MCF 10A (cell line): ENCODE measurements around the gene VMP1. TPM values are rescaled to one million over a fixed set of nuclear protein-coding genes. Genes with fewer than 3 reads are reported as not detected.
"Not testable (repeated sequence)": the region's sequence is repeated elsewhere in the genome, so short reads cannot be mapped to it uniquely, and the experiment has no call there.

ENCODE experiments used
- BruUV-seq: library from RNA; stranded (reverse); fragments of 400-500 nt; replicated peaks from 2 replicates; lab custom pipeline; 2021; lab: Mats Ljungman, UMichigan
- CTCF ChIA-PET: fragments of 300-600 bp; sonication (Branson Sonifier 250); formaldehyde crosslinking; extraction: SDS; loops from one replicate; lab custom pipeline; 2021; ENCODE audit warnings: antibody characterized with exemption, inconsistent platforms; lab: Yijun Ruan, JAX
- POLR2A ChIA-PET: fragments of 300-600, 350-650 bp; sonication (Branson Sonifier 250); formaldehyde crosslinking; extraction: SDS; loops from one replicate; lab custom pipeline; 2020; ENCODE audit warnings: antibody characterized with exemption, inconsistent platforms; lab: Yijun Ruan, JAX
- DNase-seq: peaks from one replicate; pipeline ENCODE4 v3.0.0-alpha.2; 2018; ENCODE audit not compliant: unreplicated experiment
- H3K27ac Mint-ChIP-seq: one replicate; pipeline ENCODE4 v1.8.0; 2022; ENCODE audit warnings: mild to moderate bottlenecking, low read depth, mixed read lengths; ENCODE audit not compliant: unreplicated experiment
- H3K27me3 Mint-ChIP-seq: one replicate; pipeline ENCODE4 v1.8.0; 2022; ENCODE audit warnings: mixed read lengths; ENCODE audit not compliant: insufficient read depth, unreplicated experiment
- H3K36me3 Mint-ChIP-seq: one replicate; pipeline ENCODE4 v1.8.0; 2022; ENCODE audit warnings: mild to moderate bottlenecking, moderate library complexity, mixed read lengths; ENCODE audit not compliant: insufficient read depth, unreplicated experiment
- H3K4me1 Mint-ChIP-seq: one replicate; pipeline ENCODE4 v1.8.0; 2022; ENCODE audit warnings: mixed read lengths; ENCODE audit not compliant: insufficient read depth, unreplicated experiment
- H3K4me3 Mint-ChIP-seq: one replicate; pipeline ENCODE4 v1.8.0; 2022; ENCODE audit warnings: mild to moderate bottlenecking, moderate library complexity, mixed read lengths; ENCODE audit not compliant: unreplicated experiment
- H3K9me3 Mint-ChIP-seq: one replicate; pipeline ENCODE4 v1.8.0; 2022; ENCODE audit warnings: mixed read lengths; ENCODE audit not compliant: unreplicated experiment
- CTCF ChIP-seq: fragments of 200-600 bp; IDR thresholded peaks from one replicate; pipeline ENCODE4 v1.8.0; 2022; ENCODE audit warnings: antibody characterized with exemption, mild to moderate bottlenecking; ENCODE audit not compliant: unreplicated experiment
- intact Hi-C: fragments of 100-400 bp; cut with micrococcal nuclease; formaldehyde crosslinking; loops from 2 replicates; pipeline ENCODE4 v1.14.1; 2022
- total RNA-seq: library from RNA; stranded (reverse); gene quantifications from 2 replicates; pipeline ENCODE4 v1.2.3, GENCODE V29; 2022

The VMP1 gene
- total RNA-seq, 1 experiment from 2014 or later = 228 TPM

GRCh38 chr17:59786213-59786535, 78.7 kb downstream of the VMP1 start:
- Mint-ChIP-seq H3K4me3 (peak overlapping the region; percentile 64), H3K4me1 (peaks cover 28% of the 10 kb centered on the region), H3K9me3 (no peaks in the 10 kb centered on the region), H3K27me3 (no peaks in the 10 kb centered on the region), H3K36me3 (no peaks in the 10 kb centered on the region), H3K27ac (peak overlapping the region; percentile 93)
- POLR2A ChIA-PET = interaction anchor here (0.7 to 11.0 kb wide), 19 partner anchors 13 to 1883 kb away, joined by 3 to 720 read pairs (median 9); partner anchors contain the start of genes PTRH2, RPS6KB1 and VMP1
- CTCF ChIA-PET = interaction anchor here (0.6 to 3.8 kb wide), 7 partner anchors 32 to 656 kb away, joined by 3 to 23 read pairs (median 4); no protein-coding TSS in a partner anchor
- intact Hi-C loops = loop anchor here (1.0 to 2.0 kb wide), 4 partner anchors 32 to 57 kb away; no protein-coding TSS in a partner anchor
- no TSS peak for BruUV-seq
- no peak for DNase-seq
- TF ChIP-seq CTCF = no peak

- Mint-ChIP-seq H3K4me1 (peaks cover 28% of the 10 kb centered on the region), H3K36me3 (no peaks in the 10 kb centered on the region), H3K27me3 (no peaks in the 10 kb centered on the region), H3K4me3 (peak overlapping the region; percentile 64), H3K27ac (peak overlapping the region; percentile 93), H3K9me3 (no peaks in the 10 kb centered on the region)
- intact Hi-C loops = loop anchor here (1.0 to 2.0 kb wide), 4 partner anchors 32 to 57 kb away; no protein-coding TSS in a partner anchor
- peak; percentile 99 for DNase-seq
- CTCF ChIA-PET = interaction anchor here (0.6 to 3.8 kb wide), 5 partner anchors 33 to 656 kb away, joined by 3 to 23 read pairs (median 5); no protein-coding TSS in a partner anchor
- no peak for TF ChIP-seq CTCF
- POLR2A ChIA-PET = interaction anchor here (0.7 to 11.0 kb wide), 19 partner anchors 13 to 107 kb away, joined by 3 to 720 read pairs (median 9); partner anchors contain the start of genes PTRH2, RPS6KB1 and VMP1
- TSS peak; percentile 31 for BruUV-seq
These were observed 79.3 kb downstream of the VMP1 start for GRCh38 chr17:59786536-59787319.

- not testable (repeated sequence) for H3K4me3 Mint-ChIP-seq
These were observed 82.4 kb downstream of the VMP1 start for GRCh38 chr17:59789849-59790248.

GRCh38 chr17:59790418-59790817, 83.0 kb downstream of the VMP1 start:
- H3K27me3 Mint-ChIP-seq, DNase-seq, BruUV-seq, H3K4me3 Mint-ChIP-seq, H3K27ac Mint-ChIP-seq, CTCF ChIA-PET, H3K36me3 Mint-ChIP-seq, H3K9me3 Mint-ChIP-seq, intact Hi-C loops: not testable (repeated sequence)
- POLR2A ChIA-PET = interaction anchor here (0.6 kb wide), 1 partner anchor 72 kb away, joined by 3 read pairs; no protein-coding TSS in a partner anchor
- peaks cover 11% of the 10 kb centered on the region for H3K4me1 Mint-ChIP-seq

More at GRCh38 chr17:59789849-59790248, 82.4 kb downstream of the VMP1 start:
- H3K27ac Mint-ChIP-seq, H3K36me3 Mint-ChIP-seq, H3K27me3 Mint-ChIP-seq, CTCF ChIA-PET, POLR2A ChIA-PET, BruUV-seq, DNase-seq, H3K9me3 Mint-ChIP-seq: not testable (repeated sequence)
- intact Hi-C loops = loop anchor here (1.0 kb wide), 1 partner anchor 16 kb away; no protein-coding TSS in a partner anchor
- peaks cover 11% of the 10 kb centered on the region for H3K4me1 Mint-ChIP-seq

- ChIA-PET POLR2A (interaction anchor here (0.6 kb wide), 1 partner anchor 72 kb away, joined by 3 read pairs; no protein-coding TSS in a partner anchor), CTCF (no interaction called here)
- BruUV-seq = no TSS peak
- peaks cover 11% of the 10 kb centered on the region for H3K4me1 Mint-ChIP-seq
- H3K27me3 Mint-ChIP-seq = no peaks in the 10 kb centered on the region
- H3K27ac Mint-ChIP-seq = no peak overlapping the region
- intact Hi-C loops = no loop called here
- DNase-seq = no peak
- peaks cover under 1% of the 10 kb centered on the region for H3K36me3 Mint-ChIP-seq
- H3K4me3 Mint-ChIP-seq = no peak overlapping the region
- H3K9me3 Mint-ChIP-seq = no peaks in the 10 kb centered on the region
- no peak for TF ChIP-seq CTCF
These were observed 83.5 kb downstream of the VMP1 start for GRCh38 chr17:59790910-59791309.
